GM12878 (cell line): ENCODE measurements around the gene TSLP.

Experiments used
- IKZF1 ChIP-seq: fragments of 450-650 bp; conservative IDR thresholded peaks from 2 replicates; pipeline ENCODE4 v1.6.1; 2017; ENCODE audit warnings: antibody characterized with exemption, mild to moderate bottlenecking
- MXI1 ChIP-seq: fragments of 150-350 bp; IDR thresholded peaks from 2 replicates; pipeline ENCODE4 v1.6.1; 2011; ENCODE audit warnings: low read depth, mild to moderate bottlenecking, inconsistent platforms, low read length, improper control_type of control experiment
- NFXL1 ChIP-seq: fragments of 450-650 bp; IDR thresholded peaks from 2 replicates; pipeline ENCODE4 v1.6.1; 2017; ENCODE audit warnings: antibody characterized with exemption, mild to moderate bottlenecking, borderline replicate concordance
- POLR2A ChIP-seq: IDR thresholded peaks from 2 replicates; pipeline ENCODE4 v1.6.1; 2011; ENCODE audit warnings: low read depth, mild to moderate bottlenecking, low read length
- POLR2AphosphoS5 ChIP-seq: IDR thresholded peaks from 2 replicates; pipeline ENCODE4 v1.6.1; 2011; ENCODE audit warnings: mild to moderate bottlenecking, low read length, inconsistent platforms
- RELA ChIP-seq: fragments of 450-650 bp; IDR thresholded peaks from 2 replicates; pipeline ENCODE4 v1.8.0; 2014; ENCODE audit warnings: borderline replicate concordance; ENCODE audit not compliant: partially characterized antibody
- TAF1 ChIP-seq: IDR thresholded peaks from 2 replicates; pipeline ENCODE4 v1.6.1; 2011; ENCODE audit warnings: mild to moderate bottlenecking, low read depth, low read length, borderline replicate concordance
- YY1 ChIP-seq: IDR thresholded peaks from 2 replicates; pipeline ENCODE4 v1.6.1; 2011; ENCODE audit warnings: low read depth, mild to moderate bottlenecking, low read length
- TF ChIP-seq, protein P1 (sequence below): fragments of 450-650 bp; IDR thresholded peaks from 2 replicates; pipeline ENCODE4 v1.6.1; 2017; ENCODE audit warnings: mild to moderate bottlenecking, moderate library complexity
- TF ChIP-seq, protein P2 (sequence below), 3 experiments: IDR thresholded peaks in 2 of 3; conservative IDR thresholded peaks in 1 of 3; 2 replicates each; pipeline ENCODE4 v1.5.1; 2011; ENCODE audit warnings: low read depth in 3 of 3, low read length in 3 of 3, mild to moderate bottlenecking in 3 of 3, control low read depth in 2 of 3, moderate library complexity in 2 of 3, inconsistent platforms in 1 of 3, mixed read lengths in 1 of 3; ENCODE audit not compliant: control insufficient read depth in 2 of 3, insufficient read depth in 1 of 3; ENCODE audit errors: extremely low read depth in 1 of 3
- TF ChIP-seq, protein P3 (sequence below): IDR thresholded peaks from 2 replicates; pipeline ENCODE4 v1.6.1; 2011; ENCODE audit warnings: borderline replicate concordance, low read depth, mild to moderate bottlenecking, moderate library complexity, mixed read lengths, low read length; ENCODE audit not compliant: insufficient read depth; ENCODE audit errors: extremely low read length
- TF ChIP-seq, protein P4 (sequence below): fragments of 450-650 bp; IDR thresholded peaks from 2 replicates; pipeline ENCODE4 v1.6.1; 2017; ENCODE audit warnings: mild to moderate bottlenecking

DNA sequence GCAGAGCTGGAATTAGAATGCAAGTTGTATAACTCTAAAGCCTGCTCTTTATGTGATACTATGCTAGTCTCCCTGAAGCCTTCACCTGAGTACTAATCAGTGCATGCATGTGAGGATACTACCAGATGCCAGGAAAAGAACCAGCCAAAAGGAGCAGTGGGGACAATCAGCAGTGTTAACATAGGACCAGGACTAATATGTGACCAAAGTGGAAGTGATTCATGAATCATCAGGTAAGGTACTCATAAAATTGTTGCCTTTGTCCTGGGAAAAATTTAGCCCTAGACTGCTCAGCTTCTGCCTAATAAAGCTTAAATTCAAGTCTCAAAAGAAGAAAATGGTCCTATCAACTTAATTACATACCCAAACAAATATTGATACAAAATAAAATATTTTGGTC lies 13.4 kb upstream of the TSLP start:
- TF ChIP-seq RELA = no peak
- no peak for TF ChIP-seq YY1
- TF ChIP-seq, protein P1, sequence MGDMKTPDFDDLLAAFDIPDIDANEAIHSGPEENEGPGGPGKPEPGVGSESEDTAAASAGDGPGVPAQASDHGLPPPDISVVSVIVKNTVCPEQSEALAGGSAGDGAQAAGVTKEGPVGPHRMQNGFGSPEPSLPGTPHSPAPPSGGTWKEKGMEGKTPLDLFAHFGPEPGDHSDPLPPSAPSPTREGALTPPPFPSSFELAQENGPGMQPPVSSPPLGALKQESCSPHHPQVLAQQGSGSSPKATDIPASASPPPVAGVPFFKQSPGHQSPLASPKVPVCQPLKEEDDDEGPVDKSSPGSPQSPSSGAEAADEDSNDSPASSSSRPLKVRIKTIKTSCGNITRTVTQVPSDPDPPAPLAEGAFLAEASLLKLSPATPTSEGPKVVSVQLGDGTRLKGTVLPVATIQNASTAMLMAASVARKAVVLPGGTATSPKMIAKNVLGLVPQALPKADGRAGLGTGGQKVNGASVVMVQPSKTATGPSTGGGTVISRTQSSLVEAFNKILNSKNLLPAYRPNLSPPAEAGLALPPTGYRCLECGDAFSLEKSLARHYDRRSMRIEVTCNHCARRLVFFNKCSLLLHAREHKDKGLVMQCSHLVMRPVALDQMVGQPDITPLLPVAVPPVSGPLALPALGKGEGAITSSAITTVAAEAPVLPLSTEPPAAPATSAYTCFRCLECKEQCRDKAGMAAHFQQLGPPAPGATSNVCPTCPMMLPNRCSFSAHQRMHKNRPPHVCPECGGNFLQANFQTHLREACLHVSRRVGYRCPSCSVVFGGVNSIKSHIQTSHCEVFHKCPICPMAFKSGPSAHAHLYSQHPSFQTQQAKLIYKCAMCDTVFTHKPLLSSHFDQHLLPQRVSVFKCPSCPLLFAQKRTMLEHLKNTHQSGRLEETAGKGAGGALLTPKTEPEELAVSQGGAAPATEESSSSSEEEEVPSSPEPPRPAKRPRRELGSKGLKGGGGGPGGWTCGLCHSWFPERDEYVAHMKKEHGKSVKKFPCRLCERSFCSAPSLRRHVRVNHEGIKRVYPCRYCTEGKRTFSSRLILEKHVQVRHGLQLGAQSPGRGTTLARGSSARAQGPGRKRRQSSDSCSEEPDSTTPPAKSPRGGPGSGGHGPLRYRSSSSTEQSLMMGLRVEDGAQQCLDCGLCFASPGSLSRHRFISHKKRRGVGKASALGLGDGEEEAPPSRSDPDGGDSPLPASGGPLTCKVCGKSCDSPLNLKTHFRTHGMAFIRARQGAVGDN = no peak
- TF ChIP-seq, protein P2, sequence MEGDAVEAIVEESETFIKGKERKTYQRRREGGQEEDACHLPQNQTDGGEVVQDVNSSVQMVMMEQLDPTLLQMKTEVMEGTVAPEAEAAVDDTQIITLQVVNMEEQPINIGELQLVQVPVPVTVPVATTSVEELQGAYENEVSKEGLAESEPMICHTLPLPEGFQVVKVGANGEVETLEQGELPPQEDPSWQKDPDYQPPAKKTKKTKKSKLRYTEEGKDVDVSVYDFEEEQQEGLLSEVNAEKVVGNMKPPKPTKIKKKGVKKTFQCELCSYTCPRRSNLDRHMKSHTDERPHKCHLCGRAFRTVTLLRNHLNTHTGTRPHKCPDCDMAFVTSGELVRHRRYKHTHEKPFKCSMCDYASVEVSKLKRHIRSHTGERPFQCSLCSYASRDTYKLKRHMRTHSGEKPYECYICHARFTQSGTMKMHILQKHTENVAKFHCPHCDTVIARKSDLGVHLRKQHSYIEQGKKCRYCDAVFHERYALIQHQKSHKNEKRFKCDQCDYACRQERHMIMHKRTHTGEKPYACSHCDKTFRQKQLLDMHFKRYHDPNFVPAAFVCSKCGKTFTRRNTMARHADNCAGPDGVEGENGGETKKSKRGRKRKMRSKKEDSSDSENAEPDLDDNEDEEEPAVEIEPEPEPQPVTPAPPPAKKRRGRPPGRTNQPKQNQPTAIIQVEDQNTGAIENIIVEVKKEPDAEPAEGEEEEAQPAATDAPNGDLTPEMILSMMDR (IDR thresholded peaks at IDR 0.05 in 2 of 3, conservative IDR thresholded peaks at IDR 0.05 in 1 of 3; ENCODE audit: control insufficient read depth in 2 of 3, extremely low read depth in 1 of 3, insufficient read depth in 1 of 3, low read depth in 3 of 3, low read length in 3 of 3) = no peak
- no peak for TF ChIP-seq POLR2AphosphoS5
- TF ChIP-seq, protein P3, sequence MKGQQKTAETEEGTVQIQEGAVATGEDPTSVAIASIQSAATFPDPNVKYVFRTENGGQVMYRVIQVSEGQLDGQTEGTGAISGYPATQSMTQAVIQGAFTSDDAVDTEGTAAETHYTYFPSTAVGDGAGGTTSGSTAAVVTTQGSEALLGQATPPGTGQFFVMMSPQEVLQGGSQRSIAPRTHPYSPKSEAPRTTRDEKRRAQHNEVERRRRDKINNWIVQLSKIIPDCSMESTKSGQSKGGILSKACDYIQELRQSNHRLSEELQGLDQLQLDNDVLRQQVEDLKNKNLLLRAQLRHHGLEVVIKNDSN = no peak
- no peak for TF ChIP-seq POLR2A
- no peak for TF ChIP-seq MXI1
- no peak for TF ChIP-seq TAF1
- TF ChIP-seq, protein P4, sequence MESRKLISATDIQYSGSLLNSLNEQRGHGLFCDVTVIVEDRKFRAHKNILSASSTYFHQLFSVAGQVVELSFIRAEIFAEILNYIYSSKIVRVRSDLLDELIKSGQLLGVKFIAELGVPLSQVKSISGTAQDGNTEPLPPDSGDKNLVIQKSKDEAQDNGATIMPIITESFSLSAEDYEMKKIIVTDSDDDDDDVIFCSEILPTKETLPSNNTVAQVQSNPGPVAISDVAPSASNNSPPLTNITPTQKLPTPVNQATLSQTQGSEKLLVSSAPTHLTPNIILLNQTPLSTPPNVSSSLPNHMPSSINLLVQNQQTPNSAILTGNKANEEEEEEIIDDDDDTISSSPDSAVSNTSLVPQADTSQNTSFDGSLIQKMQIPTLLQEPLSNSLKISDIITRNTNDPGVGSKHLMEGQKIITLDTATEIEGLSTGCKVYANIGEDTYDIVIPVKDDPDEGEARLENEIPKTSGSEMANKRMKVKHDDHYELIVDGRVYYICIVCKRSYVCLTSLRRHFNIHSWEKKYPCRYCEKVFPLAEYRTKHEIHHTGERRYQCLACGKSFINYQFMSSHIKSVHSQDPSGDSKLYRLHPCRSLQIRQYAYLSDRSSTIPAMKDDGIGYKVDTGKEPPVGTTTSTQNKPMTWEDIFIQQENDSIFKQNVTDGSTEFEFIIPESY = no peak
- no peak for TF ChIP-seq NFXL1
- TF ChIP-seq IKZF1 = no peak
